Activated naive CD4-positive, alpha-beta T cell treated with anti-CD3 and anti-CD28 coated beads, Interleukin-2, amount 50 U/mL, for 24 hours (primary cell): ENCODE data around the gene TBC1D10A.

Experiments
- H3K27ac Mint-ChIP-seq: one replicate; pipeline ENCODE4 v1.8.0; 2021; ENCODE audit warnings: mild to moderate bottlenecking, mixed read lengths
- H3K27me3 Mint-ChIP-seq: one replicate; pipeline ENCODE4 v1.8.0; 2021; ENCODE audit warnings: mixed read lengths
- H3K36me3 Mint-ChIP-seq: one replicate; pipeline ENCODE4 v1.8.0; 2021; ENCODE audit warnings: mixed read lengths
- H3K4me1 Mint-ChIP-seq: one replicate; pipeline ENCODE4 v1.8.0; 2021; ENCODE audit warnings: mixed read lengths
- H3K4me3 Mint-ChIP-seq: one replicate; pipeline ENCODE4 v1.8.0; 2021; ENCODE audit warnings: mild to moderate bottlenecking, mixed read lengths
- H3K9me3 Mint-ChIP-seq: one replicate; pipeline ENCODE4 v1.8.0; 2021; ENCODE audit warnings: mixed read lengths

TBC1D10A gene

DNA sequence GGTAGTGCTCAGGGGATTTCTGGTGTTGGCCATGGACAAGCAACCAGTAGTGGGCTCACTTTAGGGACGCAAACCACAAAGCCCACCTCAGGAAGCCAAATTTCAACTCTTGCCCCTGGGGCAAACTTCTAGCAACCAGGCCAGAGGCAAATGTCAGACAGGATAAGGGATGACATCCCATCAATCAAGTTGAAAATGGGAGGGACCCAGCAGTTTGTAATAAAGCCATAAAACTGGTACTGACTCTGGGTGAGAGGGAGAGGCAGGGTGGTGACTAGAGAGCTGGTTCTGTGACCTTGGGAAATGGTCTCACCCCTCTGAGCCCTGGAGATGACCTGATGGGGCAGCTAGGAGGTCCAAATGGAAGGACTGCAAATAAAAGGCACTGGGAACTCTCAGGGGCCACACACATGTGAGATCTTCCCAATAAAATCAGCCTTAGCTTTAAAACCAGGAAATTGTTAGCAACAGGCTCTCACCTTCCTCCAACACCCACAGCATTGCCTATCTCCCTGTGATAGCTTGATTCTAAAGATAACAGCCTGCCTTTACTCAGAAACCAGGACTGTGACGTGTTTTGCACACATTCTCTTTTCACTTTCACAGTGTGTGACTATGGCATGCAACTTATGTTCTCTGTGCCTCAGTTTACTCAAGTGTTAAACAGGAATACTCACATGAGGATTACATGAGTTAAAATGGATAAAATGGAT is 6.4 kb upstream of the TBC1D10A start:
- Mint-ChIP-seq H3K4me1 (peaks cover 15% of the 10 kb centered on the region), H3K9me3 (no peaks in the 10 kb centered on the region), H3K27ac (peak overlapping the region; percentile 35), H3K4me3 (no peak overlapping the region), H3K36me3 (peaks cover 7% of the 10 kb centered on the region), H3K27me3 (no peaks in the 10 kb centered on the region)

- no peaks in the 10 kb centered on the region for H3K9me3 Mint-ChIP-seq
- H3K27me3 Mint-ChIP-seq, result no peaks in the 10 kb centered on the region
- H3K27ac Mint-ChIP-seq, result peak overlapping the region; percentile 41
- H3K4me1 Mint-ChIP-seq, result peaks cover 20% of the 10 kb centered on the region
- H3K36me3 Mint-ChIP-seq, result peaks cover 7% of the 10 kb centered on the region
- H3K4me3 Mint-ChIP-seq, result no peak overlapping the region
Measured at GRCh38 chr22:30332551-30332950, 5.8 kb upstream of the TBC1D10A start.

DNA sequence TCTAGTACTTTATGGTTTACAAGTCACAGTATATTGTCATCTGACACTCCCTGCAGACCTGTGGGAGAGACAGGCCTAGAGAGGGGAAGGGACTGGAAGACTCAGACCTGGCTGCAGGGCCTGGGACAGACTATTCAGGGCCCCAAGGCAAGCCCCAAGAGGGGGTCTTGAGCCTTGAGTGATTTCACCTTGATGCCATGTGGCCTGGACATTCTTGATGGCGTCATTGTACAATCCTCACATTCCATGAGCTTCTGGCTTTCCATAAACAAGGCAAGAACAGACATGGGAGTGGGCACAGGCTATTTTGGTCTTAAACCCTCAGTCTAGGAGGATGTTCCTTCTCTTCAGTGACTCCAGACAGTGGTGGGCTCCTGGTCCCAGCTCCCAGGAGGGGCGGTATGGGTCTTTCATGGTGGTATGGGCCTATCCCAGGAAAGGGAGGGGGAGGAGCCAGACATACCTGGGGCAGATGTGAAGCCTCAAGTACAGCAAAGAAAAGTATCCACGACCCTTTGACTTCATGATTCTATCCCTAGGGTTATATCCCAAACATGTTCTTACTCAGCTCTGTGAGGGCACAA is 1.8 kb upstream of the TBC1D10A start:
- H3K9me3 Mint-ChIP-seq, result no peaks in the 10 kb centered on the region
- H3K27ac Mint-ChIP-seq, result no peak overlapping the region
- no peak overlapping the region for H3K4me3 Mint-ChIP-seq
- H3K4me1 Mint-ChIP-seq, result peaks cover 34% of the 10 kb centered on the region
- no peaks in the 10 kb centered on the region for H3K27me3 Mint-ChIP-seq
- peaks cover 7% of the 10 kb centered on the region for H3K36me3 Mint-ChIP-seq

- H3K9me3 Mint-ChIP-seq, result no peaks in the 10 kb centered on the region
- H3K36me3 Mint-ChIP-seq, result peaks cover 7% of the 10 kb centered on the region
- no peak overlapping the region for H3K27ac Mint-ChIP-seq
- no peaks in the 10 kb centered on the region for H3K27me3 Mint-ChIP-seq
- peak overlapping the region; percentile 84 for H3K4me3 Mint-ChIP-seq
- H3K4me1 Mint-ChIP-seq, result peaks cover 38% of the 10 kb centered on the region
Measured at GRCh38 chr22:30327864-30328345, 1.2 kb upstream of the TBC1D10A start.

DNA sequence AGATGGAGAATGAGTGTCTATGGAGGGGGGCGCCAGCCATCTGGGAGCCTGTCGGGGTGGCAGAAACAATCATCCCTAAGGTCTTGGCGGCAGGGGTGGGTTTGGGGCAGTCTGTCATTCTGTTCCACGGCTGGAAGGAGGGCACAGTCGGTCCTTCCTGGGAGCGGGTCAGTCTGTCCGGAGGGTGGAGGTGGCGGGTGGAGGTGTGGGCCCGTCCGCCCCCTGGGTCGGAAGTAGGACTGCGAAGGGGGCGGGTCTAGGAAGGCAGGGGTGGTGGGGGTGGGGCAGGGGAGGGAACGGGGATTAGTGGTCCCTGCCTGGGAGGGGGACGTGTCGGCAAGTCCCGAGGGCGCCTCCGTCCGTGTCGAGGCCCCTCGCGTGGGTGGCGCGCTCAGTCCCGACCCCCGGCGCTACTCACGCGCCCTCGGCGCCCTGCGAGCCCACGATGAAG is 461 bp downstream of the TBC1D10A start:
- H3K36me3 Mint-ChIP-seq, result peaks cover 4% of the 10 kb centered on the region
- H3K4me3 Mint-ChIP-seq, result peak overlapping the region; percentile 88
- H3K27ac Mint-ChIP-seq, result peak overlapping the region; percentile 88
- no peaks in the 10 kb centered on the region for H3K27me3 Mint-ChIP-seq
- H3K9me3 Mint-ChIP-seq, result no peaks in the 10 kb centered on the region
- peaks cover 49% of the 10 kb centered on the region for H3K4me1 Mint-ChIP-seq

- Mint-ChIP-seq H3K9me3 (no peaks in the 10 kb centered on the region), H3K4me3 (peak overlapping the region; percentile 88), H3K36me3 (peaks cover 4% of the 10 kb centered on the region), H3K4me1 (peaks cover 54% of the 10 kb centered on the region), H3K27ac (peak overlapping the region; percentile 88), H3K27me3 (no peaks in the 10 kb centered on the region)
Measured at GRCh38 chr22:30325724-30326254, 952 bp downstream of the TBC1D10A start.

DNA sequence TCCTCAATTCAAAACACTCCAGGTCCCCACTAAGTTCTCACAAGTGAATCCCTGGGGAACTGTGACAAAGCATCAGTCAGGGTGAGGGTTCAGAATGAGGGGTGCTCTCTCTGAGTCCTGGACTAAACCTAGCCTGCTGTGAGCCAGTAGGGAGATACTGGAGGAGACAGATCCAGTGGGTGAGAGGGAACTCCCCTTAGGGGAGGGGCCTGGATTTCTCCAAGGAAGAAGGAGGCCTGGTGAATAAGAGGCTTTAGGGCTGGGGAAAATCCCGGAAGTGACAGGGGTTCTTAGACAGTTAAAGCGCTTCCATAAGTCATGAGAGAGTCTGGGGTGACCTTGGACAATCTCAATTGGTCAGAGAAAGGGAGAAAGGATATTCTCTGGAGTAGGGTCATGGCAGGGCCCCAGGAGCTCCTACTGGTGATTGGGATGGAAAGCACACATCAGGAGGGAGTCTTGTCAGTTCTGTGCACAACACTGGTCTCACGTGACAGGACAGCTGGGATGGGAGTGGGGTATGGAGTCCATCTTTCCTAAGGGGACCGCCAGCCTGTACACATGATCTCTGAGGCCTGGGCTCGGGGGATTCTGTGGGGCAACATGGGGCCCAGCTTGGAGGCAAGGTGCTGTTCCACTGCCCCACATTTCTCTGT is 1.5 kb downstream of the TBC1D10A start:
- Mint-ChIP-seq H3K36me3 (no peaks in the 10 kb centered on the region), H3K4me3 (peak overlapping the region; percentile 88), H3K27ac (peak overlapping the region; percentile 88), H3K27me3 (no peaks in the 10 kb centered on the region), H3K4me1 (peaks cover 60% of the 10 kb centered on the region), H3K9me3 (no peaks in the 10 kb centered on the region)

- Mint-ChIP-seq H3K36me3 (no peaks in the 10 kb centered on the region), H3K27me3 (no peaks in the 10 kb centered on the region), H3K4me1 (peaks cover 70% of the 10 kb centered on the region), H3K4me3 (peak overlapping the region; percentile 88), H3K9me3 (no peaks in the 10 kb centered on the region), H3K27ac (peak overlapping the region; percentile 88)
Measured at GRCh38 chr22:30324014-30324730, 2.6 kb downstream of the TBC1D10A start.

GRCh38 chr22:30323246-30323645 is 3.5 kb downstream of the TBC1D10A start:
- H3K4me3 Mint-ChIP-seq, result peak overlapping the region; percentile 31
- H3K9me3 Mint-ChIP-seq, result no peaks in the 10 kb centered on the region
- no peaks in the 10 kb centered on the region for H3K27me3 Mint-ChIP-seq
- H3K4me1 Mint-ChIP-seq, result peaks cover 79% of the 10 kb centered on the region
- H3K36me3 Mint-ChIP-seq, result peaks cover 3% of the 10 kb centered on the region
- H3K27ac Mint-ChIP-seq, result peak overlapping the region; percentile 56

DNA sequence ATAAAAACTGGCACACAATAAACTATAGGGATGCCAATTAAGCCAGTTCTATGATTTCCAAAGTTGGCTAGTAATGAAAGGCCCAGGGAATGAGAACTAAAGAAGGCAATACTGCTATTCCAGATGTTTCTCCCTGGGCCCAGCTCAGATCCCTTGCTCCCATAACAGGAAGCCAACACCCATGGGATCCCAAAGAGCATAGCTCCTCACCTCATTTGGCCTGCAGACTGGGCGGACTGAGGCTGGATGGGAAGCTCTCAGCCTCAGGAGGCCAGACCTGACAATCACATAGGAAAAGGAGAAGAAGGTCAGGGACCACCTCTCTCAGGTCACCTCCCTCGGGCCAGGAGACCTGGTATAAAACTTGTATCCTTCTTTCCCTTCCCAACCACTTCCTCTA is 5.3 kb downstream of the TBC1D10A start:
- peak overlapping the region; percentile 81 for H3K27ac Mint-ChIP-seq
- H3K9me3 Mint-ChIP-seq, result no peaks in the 10 kb centered on the region
- no peaks in the 10 kb centered on the region for H3K27me3 Mint-ChIP-seq
- H3K4me1 Mint-ChIP-seq, result peaks cover 88% of the 10 kb centered on the region
- H3K4me3 Mint-ChIP-seq, result no peak overlapping the region
- H3K36me3 Mint-ChIP-seq, result peaks cover 6% of the 10 kb centered on the region

DNA sequence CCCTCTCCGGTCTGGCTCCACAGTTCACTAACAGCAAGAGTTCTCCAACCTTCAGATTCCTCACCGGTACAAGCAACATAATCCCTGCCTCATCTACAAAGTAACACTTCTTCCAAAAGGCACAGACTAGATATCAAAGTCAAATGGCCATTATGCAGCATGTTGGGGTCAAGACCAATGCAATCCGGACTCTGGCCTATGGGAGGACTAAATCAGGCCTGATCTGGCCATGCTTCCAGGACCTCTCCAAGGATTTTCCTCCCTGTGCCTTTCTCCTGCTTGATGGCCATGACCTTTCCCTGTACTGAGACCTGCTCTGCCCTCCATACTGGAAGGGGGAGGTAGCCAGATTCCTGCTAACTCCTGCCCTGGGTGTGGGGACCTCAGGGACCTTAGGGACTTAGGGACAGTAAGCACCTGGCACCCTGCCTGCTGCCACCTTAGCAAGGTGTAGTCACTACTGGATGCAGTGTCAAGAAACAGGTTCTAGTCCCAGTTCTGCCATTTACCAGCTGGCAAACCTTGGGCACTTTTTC is 6.7 kb downstream of the TBC1D10A start:
- Mint-ChIP-seq H3K27ac (peak overlapping the region; percentile 72), H3K27me3 (no peaks in the 10 kb centered on the region), H3K4me3 (no peak overlapping the region), H3K4me1 (peaks cover 95% of the 10 kb centered on the region), H3K9me3 (no peaks in the 10 kb centered on the region), H3K36me3 (peaks cover 8% of the 10 kb centered on the region)

GRCh38 chr22:30318799-30319419 is 7.8 kb downstream of the TBC1D10A start:
- Mint-ChIP-seq H3K27ac (peak overlapping the region; percentile 94), H3K4me1 (peaks cover 95% of the 10 kb centered on the region), H3K36me3 (peaks cover 10% of the 10 kb centered on the region), H3K9me3 (no peaks in the 10 kb centered on the region), H3K27me3 (no peaks in the 10 kb centered on the region), H3K4me3 (peak overlapping the region; percentile 37)

DNA sequence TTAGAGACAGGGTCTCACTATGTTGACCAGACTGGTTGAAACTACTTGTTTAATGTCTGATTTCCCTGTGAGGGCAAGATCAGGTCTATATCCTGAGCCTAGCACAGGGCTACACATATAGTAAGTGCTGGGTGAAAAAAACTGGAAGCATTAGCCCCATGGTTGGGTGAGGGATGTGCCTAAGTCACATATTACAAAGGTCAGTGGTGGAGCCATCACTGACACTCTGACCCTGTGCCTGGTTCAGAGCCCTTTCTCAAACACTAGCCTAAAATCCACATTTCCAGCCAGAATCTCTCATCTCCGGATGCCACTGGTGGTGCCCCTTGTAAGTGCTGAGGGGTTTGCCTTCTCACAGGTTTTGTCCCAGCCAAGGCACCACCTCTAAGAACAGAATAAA is 9.0 kb downstream of the TBC1D10A start:
- H3K9me3 Mint-ChIP-seq, result no peaks in the 10 kb centered on the region
- no peaks in the 10 kb centered on the region for H3K27me3 Mint-ChIP-seq
- H3K4me3 Mint-ChIP-seq, result peak overlapping the region; percentile 6
- peak overlapping the region; percentile 94 for H3K27ac Mint-ChIP-seq
- peaks cover 94% of the 10 kb centered on the region for H3K4me1 Mint-ChIP-seq
- H3K36me3 Mint-ChIP-seq, result peaks cover 10% of the 10 kb centered on the region

DNA sequence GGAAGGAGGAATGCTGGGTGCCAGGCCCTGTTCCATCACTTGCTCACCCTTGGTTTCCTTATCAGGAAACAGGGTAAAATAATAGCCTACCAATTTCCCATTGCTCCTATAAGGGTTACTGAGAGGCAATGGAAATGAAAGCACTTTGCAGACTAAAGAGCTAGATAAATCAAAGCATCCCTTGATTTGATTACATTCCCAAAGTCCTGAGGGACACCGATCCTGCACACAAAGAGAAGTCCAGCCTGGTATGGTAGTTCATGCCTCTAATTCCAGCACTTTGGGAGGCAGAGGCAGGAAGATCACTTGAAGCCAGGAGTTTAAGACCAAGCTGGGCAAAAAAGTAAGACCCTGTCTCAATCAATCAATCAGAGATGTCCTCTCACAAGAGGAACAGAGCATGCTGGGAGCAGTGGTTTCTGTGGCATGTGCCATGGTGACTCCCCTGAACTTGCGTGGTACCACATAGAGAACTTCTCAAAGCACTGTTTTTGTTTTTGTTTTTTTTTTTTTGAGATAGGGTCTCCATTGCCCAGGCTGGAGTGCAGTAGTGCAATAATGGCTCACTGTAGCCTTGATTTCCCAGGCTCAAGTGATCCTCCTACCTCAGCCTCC is 10.7 kb downstream of the TBC1D10A start:
- Mint-ChIP-seq H3K9me3 (no peaks in the 10 kb centered on the region), H3K27me3 (no peaks in the 10 kb centered on the region), H3K4me3 (no peak overlapping the region), H3K4me1 (peaks cover 98% of the 10 kb centered on the region), H3K27ac (peak overlapping the region; percentile 98), H3K36me3 (peaks cover 12% of the 10 kb centered on the region)
